Peyer's patch (tissue), 4 donors: ENCODE measurements around the gene ARRB1.

Experiments
- POLR2A ChIP-seq, 2 donors: fragments of 450-650 bp; IDR thresholded peaks; one replicate each; pipeline ENCODE4 v1.5.1; 2017; ENCODE audit warnings: antibody characterized with exemption in 2 of 2, mild to moderate bottlenecking in 2 of 2, moderate library complexity in 2 of 2
- TF ChIP-seq, protein P1 (sequence below), 6 experiments: fragments of 450-650 bp in 4 of 6; fragments of 200-600 bp in 2 of 6; sonication (generic) in 1 of 6; IDR thresholded peaks; one replicate each; pipeline ENCODE4 v1.5.1; 2017 to 2019; ENCODE audit warnings: antibody characterized with exemption in 6 of 6, mild to moderate bottlenecking in 3 of 6, moderate library complexity in 1 of 6

- TF ChIP-seq, protein P1, sequence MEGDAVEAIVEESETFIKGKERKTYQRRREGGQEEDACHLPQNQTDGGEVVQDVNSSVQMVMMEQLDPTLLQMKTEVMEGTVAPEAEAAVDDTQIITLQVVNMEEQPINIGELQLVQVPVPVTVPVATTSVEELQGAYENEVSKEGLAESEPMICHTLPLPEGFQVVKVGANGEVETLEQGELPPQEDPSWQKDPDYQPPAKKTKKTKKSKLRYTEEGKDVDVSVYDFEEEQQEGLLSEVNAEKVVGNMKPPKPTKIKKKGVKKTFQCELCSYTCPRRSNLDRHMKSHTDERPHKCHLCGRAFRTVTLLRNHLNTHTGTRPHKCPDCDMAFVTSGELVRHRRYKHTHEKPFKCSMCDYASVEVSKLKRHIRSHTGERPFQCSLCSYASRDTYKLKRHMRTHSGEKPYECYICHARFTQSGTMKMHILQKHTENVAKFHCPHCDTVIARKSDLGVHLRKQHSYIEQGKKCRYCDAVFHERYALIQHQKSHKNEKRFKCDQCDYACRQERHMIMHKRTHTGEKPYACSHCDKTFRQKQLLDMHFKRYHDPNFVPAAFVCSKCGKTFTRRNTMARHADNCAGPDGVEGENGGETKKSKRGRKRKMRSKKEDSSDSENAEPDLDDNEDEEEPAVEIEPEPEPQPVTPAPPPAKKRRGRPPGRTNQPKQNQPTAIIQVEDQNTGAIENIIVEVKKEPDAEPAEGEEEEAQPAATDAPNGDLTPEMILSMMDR (IDR thresholded peaks at IDR 0.05), result no peak
- TF ChIP-seq POLR2A (IDR thresholded peaks at IDR 0.05), result no peak
These were observed 23.2 kb upstream of the ARRB1 start for GRCh38 chr11:75374646-75375045.
